HepG2 (cell line): ENCODE measurements around the gene PNP. TPM values are rescaled to one million over a fixed set of nuclear protein-coding genes. Genes with fewer than 3 reads are reported as not detected.

Source experiments
- ARNTL ChIP-seq: sonication (generic); formaldehyde crosslinking; IDR thresholded peaks from 2 replicates; pipeline ENCODE4 v1.4.0; 2020; ENCODE audit warnings: mild to moderate bottlenecking, missing genetic modification reagents
- BCL6 ChIP-seq: IDR thresholded peaks from 2 replicates; pipeline ENCODE4 v1.6.1; 2016; ENCODE audit warnings: missing genetic modification reagents, missing compliant biosample characterization
- CREB3 ChIP-seq: sonication (generic); formaldehyde crosslinking; IDR thresholded peaks from 2 replicates; pipeline ENCODE4 v1.5.0; 2020; ENCODE audit warnings: missing genetic modification reagents
- ELF1 ChIP-seq: sonication (generic); formaldehyde crosslinking; IDR thresholded peaks from 2 replicates; pipeline ENCODE4 v1.4.0; 2020; ENCODE audit warnings: missing genetic modification reagents
- FLYWCH1 ChIP-seq: sonication (generic); formaldehyde crosslinking; IDR thresholded peaks from 2 replicates; pipeline ENCODE4 v1.8.1; 2023; ENCODE audit warnings: mild to moderate bottlenecking, missing genetic modification reagents
- FOXP4 ChIP-seq: sonication (generic); formaldehyde crosslinking; IDR thresholded peaks from 2 replicates; pipeline ENCODE4 v1.4.0; 2020; ENCODE audit warnings: missing genetic modification reagents
- GABPB1 ChIP-seq: IDR thresholded peaks from 2 replicates; pipeline ENCODE4 v1.6.1; 2016; ENCODE audit warnings: mild to moderate bottlenecking, missing genetic modification reagents, moderate library complexity, missing compliant biosample characterization
- MAFG ChIP-seq: sonication (generic); formaldehyde crosslinking; IDR thresholded peaks from 2 replicates; pipeline ENCODE4 v1.5.1; 2020; ENCODE audit warnings: mild to moderate bottlenecking, missing genetic modification reagents
- MBNL3 ChIP-seq: fragments of 250-450 bp; sonication (Bioruptor Pico); conservative IDR thresholded peaks from 2 replicates; pipeline ENCODE4 v1.8.0; 2022; ENCODE audit warnings: mild to moderate bottlenecking, inconsistent platforms
- MTF2 ChIP-seq: sonication (generic); formaldehyde crosslinking; IDR thresholded peaks from 2 replicates; pipeline ENCODE4 v1.5.0; 2020; ENCODE audit warnings: missing genetic modification reagents, borderline replicate concordance
- PITX1 ChIP-seq: sonication (generic); formaldehyde crosslinking; IDR thresholded peaks from 2 replicates; pipeline ENCODE4 v1.5.1; 2020; ENCODE audit warnings: mild to moderate bottlenecking, missing genetic modification reagents
- RFX5 ChIP-seq: IDR thresholded peaks from 2 replicates; pipeline ENCODE4 v1.6.1; 2011; ENCODE audit warnings: low read depth, low read length, improper control_type of control experiment
- RNF2 ChIP-seq: fragments of 450-650 bp; conservative IDR thresholded peaks from 2 replicates; pipeline ENCODE4 v1.6.1; 2016; ENCODE audit warnings: low read depth
- SIN3A ChIP-seq: IDR thresholded peaks from 2 replicates; pipeline ENCODE4 v1.6.1; 2011; ENCODE audit warnings: low read depth, mild to moderate bottlenecking, control low read depth, low read length, borderline replicate concordance
- WIZ ChIP-seq: sonication (generic); formaldehyde crosslinking; IDR thresholded peaks from 2 replicates; pipeline ENCODE4 v1.5.1; 2020; ENCODE audit warnings: mild to moderate bottlenecking, missing genetic modification reagents
- ZMYM2 ChIP-seq: sonication (generic); formaldehyde crosslinking; IDR thresholded peaks from 2 replicates; pipeline ENCODE4 v1.8.0; 2022; ENCODE audit warnings: mild to moderate bottlenecking, missing genetic modification reagents
- ZNF292 ChIP-seq: sonication (generic); formaldehyde crosslinking; IDR thresholded peaks from 2 replicates; pipeline ENCODE4 v1.8.1; 2022; ENCODE audit warnings: mild to moderate bottlenecking, low read depth, missing genetic modification reagents, borderline replicate concordance
- ZNF777 ChIP-seq: sonication (generic); formaldehyde crosslinking; IDR thresholded peaks from 2 replicates; pipeline ENCODE4 v1.4.0; 2020; ENCODE audit warnings: missing genetic modification reagents
- polyA plus RNA-seq, 8 experiments: library from polyadenylated mRNA; depleted of rRNA in 3 of 8; stranded (reverse) in 7 of 8; unstranded in 1 of 8; fragments of >200 nt; fragmentation: Illumina TruSeq in 4 of 8; extraction: Trizol in 4 of 8; gene quantifications; 2 replicates each; pipeline versions ENCODE4 v1.2.1 to v1.2.3, GENCODE V29; 2011 to 2016; ENCODE audit warnings: low read depth in 4 of 8, missing spikeins in 1 of 8, mixed read lengths in 1 of 8; ENCODE audit not compliant: insufficient read depth in 1 of 8
- total RNA-seq, 5 experiments: library from RNA; depleted of rRNA; stranded (reverse); fragments of >200 nt; fragmentation: Illumina TruSeq; extraction: Trizol; gene quantifications; 2 replicates each; pipeline ENCODE4 v1.2.3, GENCODE V29; 2016; ENCODE audit warnings: low read depth in 1 of 5
- TF ChIP-seq, protein P1 (sequence below): sonication (generic); formaldehyde crosslinking; IDR thresholded peaks from 2 replicates; pipeline ENCODE4 v1.5.1; 2020; ENCODE audit warnings: mild to moderate bottlenecking, missing genetic modification reagents, borderline replicate concordance
- TF ChIP-seq, protein P2 (sequence below): sonication (generic); formaldehyde crosslinking; IDR thresholded peaks from 2 replicates; pipeline ENCODE4 v1.4.0; 2020; ENCODE audit warnings: mild to moderate bottlenecking, missing genetic modification reagents

PNP gene
- total and polyA plus RNA-seq, 2 of the 13 experiments (the other 11 are each of a cell fraction or from before 2014, with no cell fraction given) = 45.4 to 74.8 TPM

DNA sequence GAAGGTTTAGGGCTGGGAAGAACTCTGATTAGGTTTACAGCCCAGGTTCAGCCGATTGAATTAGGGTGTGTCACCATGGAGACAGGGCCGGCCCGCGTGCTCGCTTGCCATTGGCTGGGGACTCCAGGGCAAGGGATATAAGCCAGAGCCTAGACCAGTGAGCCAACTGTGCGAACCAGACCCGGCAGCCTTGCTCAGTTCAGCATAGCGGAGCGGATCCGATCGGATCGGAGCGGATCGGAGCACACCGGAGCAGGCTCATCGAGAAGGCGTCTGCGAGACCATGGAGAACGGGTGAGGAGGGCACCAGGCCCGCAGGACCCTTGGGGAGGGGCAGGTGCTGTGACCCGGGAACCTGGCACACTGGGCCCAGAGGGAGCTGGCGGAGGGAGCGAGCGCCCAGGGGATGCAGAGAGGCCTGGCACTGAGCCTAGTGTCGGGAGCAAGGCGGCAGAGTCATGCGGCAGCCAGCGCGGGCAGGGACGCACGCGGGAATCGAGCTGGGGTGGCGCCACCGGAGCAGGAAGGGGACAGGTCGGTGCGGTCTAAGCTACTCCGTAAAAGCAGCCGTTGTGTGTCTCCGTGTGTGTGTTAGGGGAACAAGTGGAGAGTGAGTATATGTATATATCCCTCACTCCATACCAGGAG is at the start of gene PNP (continued):
- TF ChIP-seq CREB3 (CRISPR knock-in tag) (no peak), PITX1 (CRISPR knock-in tag) (peak; percentile 52), FLYWCH1 (CRISPR knock-in tag) (no peak), ZNF292 (peak; percentile 95), MAFG (no peak), ELF1 (CRISPR knock-in tag) (no peak), WIZ (CRISPR knock-in tag) (no peak), BCL6 (CRISPR knock-in tag) (peak; percentile 71; the same call in 1 of the 2 replicates), RFX5 (peak; percentile 68), MBNL3 (no peak), MTF2 (peak; percentile 90; the same call in 1 of the 2 replicates), RNF2 (peak; percentile 88), FOXP4 (CRISPR knock-in tag) (peak; percentile 40; the same call in 1 of the 2 replicates), ARNTL (CRISPR knock-in tag) (peak; percentile 83), SIN3A (peak; percentile 82; the same call in 1 of the 2 replicates), ZNF777 (CRISPR knock-in tag) (peak; percentile 62; the same call in 1 of the 2 replicates), GABPB1 (CRISPR knock-in tag) (peak; percentile 77), ZMYM2 (CRISPR knock-in tag) (peak; percentile 47; the same call in 1 of the 2 replicates)
- TF ChIP-seq, protein P1, sequence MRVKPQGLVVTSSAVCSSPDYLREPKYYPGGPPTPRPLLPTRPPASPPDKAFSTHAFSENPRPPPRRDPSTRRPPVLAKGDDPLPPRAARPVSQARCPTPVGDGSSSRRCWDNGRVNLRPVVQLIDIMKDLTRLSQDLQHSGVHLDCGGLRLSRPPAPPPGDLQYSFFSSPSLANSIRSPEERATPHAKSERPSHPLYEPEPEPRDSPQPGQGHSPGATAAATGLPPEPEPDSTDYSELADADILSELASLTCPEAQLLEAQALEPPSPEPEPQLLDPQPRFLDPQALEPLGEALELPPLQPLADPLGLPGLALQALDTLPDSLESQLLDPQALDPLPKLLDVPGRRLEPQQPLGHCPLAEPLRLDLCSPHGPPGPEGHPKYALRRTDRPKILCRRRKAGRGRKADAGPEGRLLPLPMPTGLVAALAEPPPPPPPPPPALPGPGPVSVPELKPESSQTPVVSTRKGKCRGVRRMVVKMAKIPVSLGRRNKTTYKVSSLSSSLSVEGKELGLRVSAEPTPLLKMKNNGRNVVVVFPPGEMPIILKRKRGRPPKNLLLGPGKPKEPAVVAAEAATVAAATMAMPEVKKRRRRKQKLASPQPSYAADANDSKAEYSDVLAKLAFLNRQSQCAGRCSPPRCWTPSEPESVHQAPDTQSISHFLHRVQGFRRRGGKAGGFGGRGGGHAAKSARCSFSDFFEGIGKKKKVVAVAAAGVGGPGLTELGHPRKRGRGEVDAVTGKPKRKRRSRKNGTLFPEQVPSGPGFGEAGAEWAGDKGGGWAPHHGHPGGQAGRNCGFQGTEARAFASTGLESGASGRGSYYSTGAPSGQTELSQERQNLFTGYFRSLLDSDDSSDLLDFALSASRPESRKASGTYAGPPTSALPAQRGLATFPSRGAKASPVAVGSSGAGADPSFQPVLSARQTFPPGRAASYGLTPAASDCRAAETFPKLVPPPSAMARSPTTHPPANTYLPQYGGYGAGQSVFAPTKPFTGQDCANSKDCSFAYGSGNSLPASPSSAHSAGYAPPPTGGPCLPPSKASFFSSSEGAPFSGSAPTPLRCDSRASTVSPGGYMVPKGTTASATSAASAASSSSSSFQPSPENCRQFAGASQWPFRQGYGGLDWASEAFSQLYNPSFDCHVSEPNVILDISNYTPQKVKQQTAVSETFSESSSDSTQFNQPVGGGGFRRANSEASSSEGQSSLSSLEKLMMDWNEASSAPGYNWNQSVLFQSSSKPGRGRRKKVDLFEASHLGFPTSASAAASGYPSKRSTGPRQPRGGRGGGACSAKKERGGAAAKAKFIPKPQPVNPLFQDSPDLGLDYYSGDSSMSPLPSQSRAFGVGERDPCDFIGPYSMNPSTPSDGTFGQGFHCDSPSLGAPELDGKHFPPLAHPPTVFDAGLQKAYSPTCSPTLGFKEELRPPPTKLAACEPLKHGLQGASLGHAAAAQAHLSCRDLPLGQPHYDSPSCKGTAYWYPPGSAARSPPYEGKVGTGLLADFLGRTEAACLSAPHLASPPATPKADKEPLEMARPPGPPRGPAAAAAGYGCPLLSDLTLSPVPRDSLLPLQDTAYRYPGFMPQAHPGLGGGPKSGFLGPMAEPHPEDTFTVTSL (CRISPR knock-in tag) = no peak
- TF ChIP-seq, protein P2, sequence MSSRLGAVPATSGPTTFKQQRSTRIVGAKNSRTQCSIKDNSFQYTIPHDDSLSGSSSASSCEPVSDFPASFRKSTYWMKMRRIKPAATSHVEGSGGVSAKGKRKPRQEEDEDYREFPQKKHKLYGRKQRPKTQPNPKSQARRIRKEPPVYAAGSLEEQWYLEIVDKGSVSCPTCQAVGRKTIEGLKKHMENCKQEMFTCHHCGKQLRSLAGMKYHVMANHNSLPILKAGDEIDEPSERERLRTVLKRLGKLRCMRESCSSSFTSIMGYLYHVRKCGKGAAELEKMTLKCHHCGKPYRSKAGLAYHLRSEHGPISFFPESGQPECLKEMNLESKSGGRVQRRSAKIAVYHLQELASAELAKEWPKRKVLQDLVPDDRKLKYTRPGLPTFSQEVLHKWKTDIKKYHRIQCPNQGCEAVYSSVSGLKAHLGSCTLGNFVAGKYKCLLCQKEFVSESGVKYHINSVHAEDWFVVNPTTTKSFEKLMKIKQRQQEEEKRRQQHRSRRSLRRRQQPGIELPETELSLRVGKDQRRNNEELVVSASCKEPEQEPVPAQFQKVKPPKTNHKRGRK (CRISPR knock-in tag) = 0 out of 2 replicates have a peak, but pooled peaks have one; percentile 35
